GM12878 (cell line): Measurements from ENCODE around the gene SURF4. TPM values are rescaled to one million over a fixed set of nuclear protein-coding genes. Genes with fewer than 3 reads are reported as not detected.

Experiments
- ATF2 ChIP-seq: IDR thresholded peaks from 2 replicates; pipeline ENCODE4 v1.6.1; 2012; ENCODE audit warnings: low read length, inconsistent platforms
- ATF3 ChIP-seq: IDR thresholded peaks from 2 replicates; pipeline ENCODE4 v1.6.1; 2011; ENCODE audit warnings: low read depth, mild to moderate bottlenecking, low read length, moderate library complexity, borderline replicate concordance; ENCODE audit errors: extremely low read depth
- CREM ChIP-seq: IDR thresholded peaks from 2 replicates; pipeline ENCODE4 v1.6.1; 2014; ENCODE audit warnings: antibody characterized with exemption, low read depth
- CTCF ChIP-seq, 3 experiments: IDR thresholded peaks in 2 of 3; conservative IDR thresholded peaks in 1 of 3; 2 replicates each; pipeline ENCODE4 v1.5.1; 2011; ENCODE audit warnings: low read depth in 3 of 3, low read length in 3 of 3, mild to moderate bottlenecking in 3 of 3, control low read depth in 2 of 3, moderate library complexity in 2 of 3, inconsistent platforms in 1 of 3, mixed read lengths in 1 of 3; ENCODE audit not compliant: control insufficient read depth in 2 of 3, insufficient read depth in 1 of 3; ENCODE audit errors: extremely low read depth in 1 of 3
- EGR1 ChIP-seq, 2 experiments: IDR thresholded peaks; 1 replicate in 1 of 2; 2 replicates in 1 of 2; pipeline ENCODE4 v1.6.1; 2011 to 2012; ENCODE audit warnings: low read depth in 2 of 2, low read length in 2 of 2, borderline replicate concordance in 1 of 2, mild to moderate bottlenecking in 1 of 2, moderate library complexity in 1 of 2
- ETV6 ChIP-seq, 2 experiments: fragments of 450-650 bp in 1 of 2; IDR thresholded peaks in 1 of 2; conservative IDR thresholded peaks in 1 of 2; 2 replicates each; pipeline ENCODE4 v1.6.1; 2014; ENCODE audit warnings: antibody characterized with exemption in 1 of 2, borderline replicate concordance in 1 of 2, low read depth in 1 of 2, mild to moderate bottlenecking in 1 of 2, moderate library complexity in 1 of 2
- HDGF ChIP-seq: fragments of 450-650 bp; IDR thresholded peaks from 2 replicates; pipeline ENCODE4 v1.6.1; 2016; ENCODE audit warnings: antibody characterized with exemption
- PBX3 ChIP-seq: IDR thresholded peaks from 2 replicates; pipeline ENCODE4 v1.6.1; 2011; ENCODE audit warnings: mild to moderate bottlenecking, low read depth, low read length, moderate library complexity; ENCODE audit not compliant: insufficient replicate concordance
- SMARCA5 ChIP-seq: fragments of 450-650 bp; IDR thresholded peaks from 2 replicates; pipeline ENCODE4 v1.6.1; 2017; ENCODE audit warnings: mild to moderate bottlenecking
- SREBF1 ChIP-seq: IDR thresholded peaks from 2 replicates; pipeline ENCODE4 v1.6.1; 2012; ENCODE audit warnings: mild to moderate bottlenecking, low read length
- SREBF2 ChIP-seq: IDR thresholded peaks from 2 replicates; pipeline ENCODE4 v1.6.1; 2012; ENCODE audit warnings: mild to moderate bottlenecking, low read length
- YY1 ChIP-seq: IDR thresholded peaks from 2 replicates; pipeline ENCODE4 v1.6.1; 2011; ENCODE audit warnings: low read depth, mild to moderate bottlenecking, low read length
- polyA plus RNA-seq, 11 experiments: library from polyadenylated mRNA; depleted of rRNA in 4 of 11; unstranded in 6 of 11; stranded (reverse) in 5 of 11; fragments of >200 nt; fragmentation: Nextera tagmentation in 4 of 11; fragmentation: Illumina TruSeq in 1 of 11; extraction: Ambion mirVana in 4 of 11; extraction: Trizol in 1 of 11; gene quantifications; 1 replicate in 1 of 11; 2 replicates in 10 of 11; pipeline versions ENCODE4 v1.2.1 to v1.2.3, GENCODE V29; 2011 to 2016; ENCODE audit warnings: inconsistent platforms in 2 of 11, missing spikeins in 2 of 11, low read depth in 1 of 11
- total RNA-seq, 4 experiments: library from RNA; depleted of rRNA in 3 of 4; stranded (reverse); fragments of >200 nt in 3 of 4; fragmentation: Illumina TruSeq in 1 of 4; extraction: Trizol in 1 of 4; gene quantifications; 2 replicates each; pipeline versions ENCODE4 v1.2.1 to v1.2.3, GENCODE V29; 2013 to 2021

The SURF4 gene
- total and polyA plus RNA-seq, 10 of the 15 experiments (the other 5 are each of a cell fraction or from before 2014, with no cell fraction given), result 6.4 to 134 (median 78.7) TPM

- TF ChIP-seq CTCF (IDR thresholded peaks at IDR 0.05 in 2 of 3, conservative IDR thresholded peaks at IDR 0.05 in 1 of 3; ENCODE audit: control insufficient read depth in 2 of 3, extremely low read depth in 1 of 3, insufficient read depth in 1 of 3, low read depth in 3 of 3, low read length in 3 of 3), result no peak
- TF ChIP-seq HDGF, result peak; percentile 70; the same call in 1 of the 2 replicates
- no peak for TF ChIP-seq SREBF1
- no peak for TF ChIP-seq EGR1 (IDR thresholded peaks at IDR 0.05; ENCODE audit: borderline replicate concordance in 1 of 2, low read depth in 2 of 2, low read length in 2 of 2)
- no peak for TF ChIP-seq ETV6 (conservative IDR thresholded peaks at IDR 0.05 in 1 of 2, IDR thresholded peaks at IDR 0.05 in 1 of 2; ENCODE audit: borderline replicate concordance in 1 of 2, low read depth in 1 of 2)
- peak; percentile 40 for TF ChIP-seq PBX3
- no peak for TF ChIP-seq SREBF2
- TF ChIP-seq ATF3, result no peak
- no peak; the same call in 1 of the 2 replicates for TF ChIP-seq ATF2
- peak; percentile 57; the same call in 1 of the 2 replicates for TF ChIP-seq CREM
- peak; percentile 78; the same call in 1 of the 2 replicates for TF ChIP-seq SMARCA5
- peak; percentile 97 for TF ChIP-seq YY1
Measured at GRCh38 chr9:133347985-133348717, 27.7 kb downstream of the SURF4 start, which contains the start of the genes MED22 and RPL7A (continued).
